ENCODE measurements around the gene JAK1. TPM values are rescaled to one million over a fixed set of nuclear protein-coding genes. Genes with fewer than 3 reads are reported as not detected.

Gene JAK1
- total and polyA plus RNA-seq, 9 donors = 49.2 to 69.5 (median 56.2) TPM

DNA sequence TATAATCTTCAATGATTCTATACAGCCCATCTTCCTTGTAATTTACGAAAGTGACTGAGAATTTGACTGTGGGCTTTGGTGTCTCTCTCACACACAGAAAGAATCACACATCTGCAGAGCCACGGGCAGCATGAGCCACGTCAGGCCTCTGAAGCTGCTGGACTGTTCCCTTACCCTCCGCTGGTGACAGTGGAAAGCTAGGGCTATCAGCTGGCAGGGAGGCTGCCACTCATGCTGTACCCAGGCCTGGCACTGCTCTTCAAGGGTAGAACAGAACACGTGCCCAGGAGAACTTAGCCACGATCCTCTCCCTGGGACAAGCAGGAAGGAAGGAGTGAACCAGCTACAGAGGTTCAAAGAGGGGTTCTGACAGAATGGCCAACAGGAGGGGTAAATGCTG, 90.7 kb downstream of the JAK1 start:
- H3K36me3 ChIP-seq (ENCODE audit: control insufficient read depth, insufficient read depth, low read length) = peaks cover 37% of the 10 kb centered on the region
- no peak overlapping the region for H3K4me3 ChIP-seq (ENCODE audit: low read length)
- H3K27ac ChIP-seq (ENCODE audit: low read length) = no peak overlapping the region
- H3K27me3 ChIP-seq (ENCODE audit: control insufficient read depth, insufficient read depth, low read length) = no peaks in the 10 kb centered on the region
- no peaks in the 10 kb centered on the region for H3K9me3 ChIP-seq (replicated peaks; ENCODE audit: control insufficient read depth, low read depth, low read length)
- 82% methylated on average over 5 of the region's 6 CpGs for WGBS (ENCODE audit: insufficient coverage)
- no peaks in the 10 kb centered on the region for H3K4me1 ChIP-seq (ENCODE audit: control insufficient read depth, insufficient read depth, low read length)
- DNase-seq = no peak

- no peaks in the 10 kb centered on the region for H3K9me3 ChIP-seq (replicated peaks; ENCODE audit: control insufficient read depth, low read depth, low read length)
- no peaks in the 10 kb centered on the region for H3K27me3 ChIP-seq (ENCODE audit: control insufficient read depth, insufficient read depth, low read length)
- no peak for DNase-seq
- no peaks in the 10 kb centered on the region for H3K4me1 ChIP-seq (ENCODE audit: control insufficient read depth, insufficient read depth, low read length)
- no peak overlapping the region for H3K4me3 ChIP-seq (ENCODE audit: low read length)
- H3K36me3 ChIP-seq (ENCODE audit: control insufficient read depth, insufficient read depth, low read length) = peaks cover 39% of the 10 kb centered on the region
- WGBS (ENCODE audit: insufficient coverage) = 89% methylated on average over 8 of the region's 10 CpGs
- no peak overlapping the region for H3K27ac ChIP-seq (ENCODE audit: low read length)
Observed at GRCh38 chr1:64875101-64875500, 91.2 kb downstream of the JAK1 start.

DNA sequence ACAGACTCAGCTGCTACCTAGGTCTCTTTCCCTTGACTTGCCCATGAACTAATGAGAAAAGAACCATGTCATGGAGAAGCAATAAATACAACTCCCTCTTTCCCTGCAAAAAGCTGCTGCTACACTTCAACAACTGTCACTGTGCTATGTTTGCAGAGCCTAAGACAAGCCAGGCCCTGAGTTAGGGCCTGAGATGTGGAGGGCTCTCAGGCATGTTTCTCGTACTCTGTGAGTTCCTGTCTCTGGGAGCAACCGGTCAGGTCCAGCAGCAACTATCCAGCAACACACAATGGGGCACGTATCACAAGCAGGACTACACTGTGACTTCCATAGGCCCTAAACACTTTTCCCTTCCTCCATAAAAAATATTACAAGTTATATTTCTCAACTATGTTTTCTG, 91.7 kb downstream of the JAK1 start:
- 81% methylated on average over 3 of the region's 3 CpGs for WGBS (ENCODE audit: insufficient coverage)
- H3K27ac ChIP-seq (ENCODE audit: low read length) = no peak overlapping the region

DNA sequence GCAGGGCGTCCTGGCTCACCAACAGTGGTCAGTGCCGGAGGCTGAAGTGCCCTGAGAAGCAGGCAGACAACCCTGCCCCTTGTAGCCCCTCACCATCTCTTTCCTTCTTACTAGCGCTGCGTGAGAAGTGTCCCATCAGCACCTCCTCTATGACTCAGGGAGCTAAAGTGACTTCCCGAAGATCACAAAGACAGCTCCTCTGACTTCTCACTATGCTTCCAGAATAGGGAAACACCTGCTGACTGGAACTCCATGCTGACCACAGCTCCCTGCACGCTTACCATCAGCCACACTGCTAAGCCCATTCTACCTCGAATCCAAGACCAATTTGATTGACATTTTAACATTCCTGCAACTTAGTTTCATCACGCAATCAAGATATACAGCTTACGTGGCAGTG, 92.8 kb downstream of the JAK1 start:
- no peak overlapping the region for H3K27ac ChIP-seq (ENCODE audit: low read length)
- no peak for DNase-seq
- 85% methylated on average over 5 of the region's 9 CpGs for WGBS (ENCODE audit: insufficient coverage)
- no peaks in the 10 kb centered on the region for H3K27me3 ChIP-seq (ENCODE audit: control insufficient read depth, insufficient read depth, low read length)
- no peak overlapping the region for H3K4me3 ChIP-seq (ENCODE audit: low read length)
- H3K36me3 ChIP-seq (ENCODE audit: control insufficient read depth, insufficient read depth, low read length) = peaks cover 48% of the 10 kb centered on the region
- no peaks in the 10 kb centered on the region for H3K9me3 ChIP-seq (replicated peaks; ENCODE audit: control insufficient read depth, low read depth, low read length)
- no peaks in the 10 kb centered on the region for H3K4me1 ChIP-seq (ENCODE audit: control insufficient read depth, insufficient read depth, low read length)

More for the DNA sequence above, 91.7 kb downstream of the JAK1 start:
- no peak for DNase-seq
- no peak overlapping the region for H3K4me3 ChIP-seq (ENCODE audit: low read length)
- H3K27me3 ChIP-seq (ENCODE audit: control insufficient read depth, insufficient read depth, low read length) = no peaks in the 10 kb centered on the region
- H3K9me3 ChIP-seq (replicated peaks; ENCODE audit: control insufficient read depth, low read depth, low read length) = no peaks in the 10 kb centered on the region
- H3K36me3 ChIP-seq (ENCODE audit: control insufficient read depth, insufficient read depth, low read length) = peaks cover 43% of the 10 kb centered on the region
- no peaks in the 10 kb centered on the region for H3K4me1 ChIP-seq (ENCODE audit: control insufficient read depth, insufficient read depth, low read length)

- no CpG with 5 or more reads among the region's 1 CpG for WGBS (ENCODE audit: insufficient coverage)
- Histone ChIP-seq H3K27ac (ENCODE audit: low read length) (no peak overlapping the region), H3K4me3 (ENCODE audit: low read length) (no peak overlapping the region), H3K4me1 (ENCODE audit: control insufficient read depth, insufficient read depth, low read length) (no peaks in the 10 kb centered on the region), H3K9me3 (replicated peaks; ENCODE audit: control insufficient read depth, low read depth, low read length) (no peaks in the 10 kb centered on the region), H3K27me3 (ENCODE audit: control insufficient read depth, insufficient read depth, low read length) (no peaks in the 10 kb centered on the region), H3K36me3 (ENCODE audit: control insufficient read depth, insufficient read depth, low read length) (peaks cover 47% of the 10 kb centered on the region)
- DNase-seq = no peak
Observed at GRCh38 chr1:64872067-64872466, 94.3 kb downstream of the JAK1 start.

- H3K36me3 ChIP-seq (ENCODE audit: control insufficient read depth, insufficient read depth, low read length) = peaks cover 48% of the 10 kb centered on the region
- H3K4me1 ChIP-seq (ENCODE audit: control insufficient read depth, insufficient read depth, low read length) = no peaks in the 10 kb centered on the region
- DNase-seq = no peak
- no peaks in the 10 kb centered on the region for H3K27me3 ChIP-seq (ENCODE audit: control insufficient read depth, insufficient read depth, low read length)
- no peaks in the 10 kb centered on the region for H3K9me3 ChIP-seq (replicated peaks; ENCODE audit: control insufficient read depth, low read depth, low read length)
- H3K4me3 ChIP-seq (ENCODE audit: low read length) = no peak overlapping the region
- H3K27ac ChIP-seq (ENCODE audit: low read length) = no peak overlapping the region
- WGBS (ENCODE audit: insufficient coverage) = 93% methylated on average over 3 of the region's 8 CpGs
Observed at GRCh38 chr1:64871256-64871655, 95.1 kb downstream of the JAK1 start.

DNA sequence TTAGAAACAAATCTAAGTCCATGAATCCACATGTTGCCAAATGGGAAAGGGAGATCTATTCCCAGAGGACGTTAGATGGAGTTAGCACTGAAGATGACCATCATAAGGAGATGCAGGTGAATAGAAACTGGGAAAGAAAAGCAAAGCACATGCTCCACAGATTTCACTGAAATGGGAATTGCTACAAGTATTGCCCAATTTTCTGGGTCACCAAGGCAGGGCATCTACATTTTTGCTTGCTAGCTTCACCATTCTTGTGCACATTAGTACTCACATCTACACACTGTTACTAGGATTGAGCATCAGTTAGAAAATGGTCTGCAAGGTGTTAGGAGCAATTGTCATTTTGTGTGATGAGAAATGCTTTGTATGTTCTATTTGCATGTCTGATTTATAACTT, 99.1 kb downstream of the JAK1 start:
- no peak overlapping the region for H3K27ac ChIP-seq (ENCODE audit: low read length)
- no peaks in the 10 kb centered on the region for H3K27me3 ChIP-seq (ENCODE audit: control insufficient read depth, insufficient read depth, low read length)
- H3K4me1 ChIP-seq (ENCODE audit: control insufficient read depth, insufficient read depth, low read length) = no peaks in the 10 kb centered on the region
- peaks cover 47% of the 10 kb centered on the region for H3K36me3 ChIP-seq (ENCODE audit: control insufficient read depth, insufficient read depth, low read length)
- WGBS (ENCODE audit: insufficient coverage) = 83% methylated on average over 1 of the region's 1 CpG
- no peak for DNase-seq
- H3K4me3 ChIP-seq (ENCODE audit: low read length) = no peak overlapping the region
- H3K9me3 ChIP-seq (replicated peaks; ENCODE audit: control insufficient read depth, low read depth, low read length) = no peaks in the 10 kb centered on the region

GRCh38 chr1:64866689-64867088, 99.7 kb downstream of the JAK1 start:
- no peak overlapping the region for H3K4me3 ChIP-seq (ENCODE audit: low read length)
- peaks cover 52% of the 10 kb centered on the region for H3K36me3 ChIP-seq (ENCODE audit: control insufficient read depth, insufficient read depth, low read length)
- H3K27ac ChIP-seq (ENCODE audit: low read length) = no peak overlapping the region
- H3K9me3 ChIP-seq (replicated peaks; ENCODE audit: control insufficient read depth, low read depth, low read length) = no peaks in the 10 kb centered on the region
- H3K27me3 ChIP-seq (ENCODE audit: control insufficient read depth, insufficient read depth, low read length) = no peaks in the 10 kb centered on the region
- DNase-seq = peak; percentile 30
- 93% methylated on average over 3 of the region's 10 CpGs for WGBS (ENCODE audit: insufficient coverage)
- no peaks in the 10 kb centered on the region for H3K4me1 ChIP-seq (ENCODE audit: control insufficient read depth, insufficient read depth, low read length)

GRCh38 chr1:64865105-64865757, 101.1 kb downstream of the JAK1 start:
- peaks cover 54% of the 10 kb centered on the region for H3K36me3 ChIP-seq (ENCODE audit: control insufficient read depth, insufficient read depth, low read length)
- no peaks in the 10 kb centered on the region for H3K9me3 ChIP-seq (replicated peaks; ENCODE audit: control insufficient read depth, low read depth, low read length)
- no peak for DNase-seq
- no peak overlapping the region for H3K4me3 ChIP-seq (ENCODE audit: low read length)
- H3K27ac ChIP-seq (ENCODE audit: low read length) = peak overlapping the region; percentile 58
- no peaks in the 10 kb centered on the region for H3K4me1 ChIP-seq (ENCODE audit: control insufficient read depth, insufficient read depth, low read length)
- no peaks in the 10 kb centered on the region for H3K27me3 ChIP-seq (ENCODE audit: control insufficient read depth, insufficient read depth, low read length)
- WGBS (ENCODE audit: insufficient coverage) = 79% methylated on average over 2 of the region's 6 CpGs

DNA sequence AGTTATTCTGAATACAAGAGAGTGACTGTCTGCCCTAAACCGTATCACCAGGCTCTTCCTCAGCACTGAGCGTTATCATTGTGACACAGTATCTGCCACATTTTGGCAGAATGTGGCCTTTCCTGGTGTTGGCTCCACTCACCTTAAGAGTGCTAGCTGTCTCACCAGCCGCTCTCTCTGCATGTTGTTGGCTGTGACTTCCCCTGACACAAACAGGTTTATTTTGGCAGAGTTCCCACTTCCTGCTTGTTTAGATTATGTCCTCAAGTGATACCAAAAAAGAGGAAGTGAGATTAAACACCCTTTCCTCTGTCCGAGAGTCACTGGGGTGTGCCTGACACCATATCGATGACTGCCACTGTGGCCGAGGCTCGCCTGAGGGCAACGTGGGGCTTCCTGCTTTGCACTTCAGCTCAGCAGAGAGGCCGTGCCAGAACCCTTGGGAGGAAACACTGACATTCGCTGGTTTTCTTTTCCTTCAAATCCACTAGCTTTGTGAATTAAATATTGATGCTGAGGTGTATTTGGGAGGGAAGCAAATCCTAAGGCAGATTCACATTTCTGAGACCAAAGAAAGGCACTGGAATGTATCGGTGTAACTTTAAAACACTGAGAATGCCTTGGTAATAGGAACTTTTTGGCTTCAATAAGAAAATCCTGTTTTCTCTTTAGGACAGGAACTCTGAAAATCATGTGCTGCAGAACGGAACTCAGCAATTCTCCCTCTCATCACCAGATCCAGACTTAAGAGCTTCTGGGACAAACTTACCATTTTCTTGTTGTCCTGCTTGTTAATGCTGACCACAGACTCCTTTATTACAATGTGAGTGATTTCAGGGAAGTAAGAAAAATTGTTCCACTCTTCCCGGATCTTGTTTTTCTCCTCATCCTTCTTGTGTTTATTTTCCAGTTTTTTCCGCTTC, 102.1 kb downstream of the JAK1 start:
- Histone ChIP-seq H3K27ac (ENCODE audit: low read length) (peak overlapping the region; percentile 62), H3K27me3 (ENCODE audit: control insufficient read depth, insufficient read depth, low read length) (no peaks in the 10 kb centered on the region), H3K4me1 (ENCODE audit: control insufficient read depth, insufficient read depth, low read length) (no peaks in the 10 kb centered on the region), H3K4me3 (ENCODE audit: low read length) (no peak overlapping the region), H3K9me3 (replicated peaks; ENCODE audit: control insufficient read depth, low read depth, low read length) (no peaks in the 10 kb centered on the region), H3K36me3 (ENCODE audit: control insufficient read depth, insufficient read depth, low read length) (peaks cover 53% of the 10 kb centered on the region)
- 82% methylated on average over 7 of the region's 14 CpGs for WGBS (ENCODE audit: insufficient coverage)
- peak; percentile 85 for DNase-seq
